Ectodermal cell (in vitro differentiated cells): Measurements from ENCODE around the gene RBM18.

Source experiments
- H3K27ac ChIP-seq: 2 replicates; pipeline ENCODE4 v1.7.0; 2013; ENCODE audit warnings: mild to moderate bottlenecking, low read depth, low read length; ENCODE audit not compliant: insufficient read depth, poor library complexity, severe bottlenecking
- H3K27me3 ChIP-seq: 2 replicates; pipeline ENCODE4 v1.7.0; 2013; ENCODE audit warnings: mild to moderate bottlenecking, low read length; ENCODE audit not compliant: insufficient read depth, control insufficient read depth, poor library complexity, severe bottlenecking
- H3K36me3 ChIP-seq: one replicate; pipeline ENCODE4 v1.7.0; 2013; ENCODE audit warnings: low read length; ENCODE audit not compliant: control insufficient read depth, insufficient read depth
- H3K4me1 ChIP-seq: one replicate; pipeline ENCODE4 v1.7.0; 2013; ENCODE audit warnings: low read length; ENCODE audit not compliant: control insufficient read depth, insufficient read depth
- H3K4me3 ChIP-seq: 2 replicates; pipeline ENCODE4 v1.7.0; 2013; ENCODE audit warnings: low read depth, low read length, control low read depth; ENCODE audit not compliant: insufficient read depth
- H3K9me3 ChIP-seq: 2 replicates; pipeline ENCODE4 v1.7.0; 2013; ENCODE audit warnings: mild to moderate bottlenecking, low read length, moderate library complexity; ENCODE audit not compliant: control insufficient read depth
- WGBS, 2 experiments: methylation state at CpG; one replicate each; pipeline ENCODE4 v1.1.7; 2013; ENCODE audit warnings: missing lambda C conversion rate in 2 of 2; 5-methylcytosine and 5-hydroxymethylcytosine counted together

RBM18 gene

GRCh38 chr9:122223435-122223834 lies 41.2 kb downstream of the RBM18 start:
- H3K9me3 ChIP-seq: no peaks in the 10 kb centered on the region
- no peak overlapping the region for H3K4me3 ChIP-seq
- H3K4me1 ChIP-seq: peaks cover 34% of the 10 kb centered on the region
- 84 to 90% methylated on average over 5 of the region's 5 CpGs for WGBS, 2 experiments
- peaks cover 100% of the 10 kb centered on the region for H3K27me3 ChIP-seq
- no peak overlapping the region for H3K27ac ChIP-seq
- H3K36me3 ChIP-seq: no peaks in the 10 kb centered on the region

- 25 to 27% methylated on average over 5 of the region's 5 CpGs for WGBS, 2 experiments
- H3K27ac ChIP-seq: no peak overlapping the region
Observed at GRCh38 chr9:122222791-122223190, 41.8 kb downstream of the RBM18 start.

GRCh38 chr9:122221183-122221811 lies 43.3 kb downstream of the RBM18 start:
- Histone ChIP-seq H3K9me3 (no peaks in the 10 kb centered on the region), H3K4me3 (peak overlapping the region; percentile 24), H3K27me3 (peaks cover 100% of the 10 kb centered on the region), H3K27ac (no peak overlapping the region), H3K4me1 (peaks cover 28% of the 10 kb centered on the region), H3K36me3 (no peaks in the 10 kb centered on the region)
- 2% methylated on average over 26 to 27 of the region's 27 CpGs for WGBS, 2 experiments

More at GRCh38 chr9:122222791-122223190, 41.8 kb downstream of the RBM18 start:
- H3K4me1 ChIP-seq: peaks cover 32% of the 10 kb centered on the region
- no peaks in the 10 kb centered on the region for H3K36me3 ChIP-seq
- H3K4me3 ChIP-seq: no peak overlapping the region
- peaks cover 100% of the 10 kb centered on the region for H3K27me3 ChIP-seq
- no peaks in the 10 kb centered on the region for H3K9me3 ChIP-seq

- WGBS, 2 experiments: 3 to 5% methylated on average over 16 to 18 of the region's 18 CpGs
- H3K4me1 ChIP-seq: peaks cover 28% of the 10 kb centered on the region
- peaks cover 100% of the 10 kb centered on the region for H3K27me3 ChIP-seq
- H3K36me3 ChIP-seq: no peaks in the 10 kb centered on the region
- H3K27ac ChIP-seq: no peak overlapping the region
- no peaks in the 10 kb centered on the region for H3K9me3 ChIP-seq
- H3K4me3 ChIP-seq: peak overlapping the region; percentile 24
Observed at GRCh38 chr9:122220673-122221182, 43.9 kb downstream of the RBM18 start.

GRCh38 chr9:122219856-122220672 lies 44.6 kb downstream of the RBM18 start:
- Histone ChIP-seq H3K4me1 (peaks cover 28% of the 10 kb centered on the region), H3K36me3 (no peaks in the 10 kb centered on the region), H3K4me3 (peak overlapping the region; percentile 16), H3K9me3 (no peaks in the 10 kb centered on the region), H3K27ac (no peak overlapping the region), H3K27me3 (peaks cover 100% of the 10 kb centered on the region)
- WGBS, 2 experiments: 2% methylated on average over 57 of the region's 57 CpGs

- H3K9me3 ChIP-seq: no peaks in the 10 kb centered on the region
- H3K4me3 ChIP-seq: peak overlapping the region; percentile 5
- 1% methylated on average over 59 of the region's 59 CpGs for WGBS, 2 experiments
Observed at GRCh38 chr9:122218935-122219855, 45.4 kb downstream of the RBM18 start.

GRCh38 chr9:122218071-122218934 lies 46.3 kb downstream of the RBM18 start:
- WGBS, 2 experiments: 36 to 43% methylated on average over 11 of the region's 11 CpGs
- Histone ChIP-seq H3K4me1 (peaks cover 28% of the 10 kb centered on the region), H3K27me3 (peaks cover 100% of the 10 kb centered on the region), H3K36me3 (no peaks in the 10 kb centered on the region), H3K9me3 (no peaks in the 10 kb centered on the region), H3K4me3 (no peak overlapping the region), H3K27ac (no peak overlapping the region)

More at GRCh38 chr9:122218935-122219855, 45.4 kb downstream of the RBM18 start:
- peaks cover 28% of the 10 kb centered on the region for H3K4me1 ChIP-seq
- H3K36me3 ChIP-seq: no peaks in the 10 kb centered on the region
- no peak overlapping the region for H3K27ac ChIP-seq
- H3K27me3 ChIP-seq: peaks cover 100% of the 10 kb centered on the region

GRCh38 chr9:122217640-122218039 lies 47.0 kb downstream of the RBM18 start:
- H3K36me3 ChIP-seq: no peaks in the 10 kb centered on the region
- peaks cover 28% of the 10 kb centered on the region for H3K4me1 ChIP-seq
- H3K27ac ChIP-seq: no peak overlapping the region
- no peaks in the 10 kb centered on the region for H3K9me3 ChIP-seq
- no peak overlapping the region for H3K4me3 ChIP-seq
- 84 to 86% methylated on average over 4 of the region's 4 CpGs for WGBS, 2 experiments
- peaks cover 100% of the 10 kb centered on the region for H3K27me3 ChIP-seq

GRCh38 chr9:122216798-122217418 lies 47.7 kb downstream of the RBM18 start:
- H3K27me3 ChIP-seq: peaks cover 100% of the 10 kb centered on the region
- no peaks in the 10 kb centered on the region for H3K36me3 ChIP-seq
- H3K27ac ChIP-seq: no peak overlapping the region
- WGBS, 2 experiments: 82 to 88% methylated on average over 35 of the region's 35 CpGs
- H3K4me3 ChIP-seq: no peak overlapping the region
- H3K9me3 ChIP-seq: no peaks in the 10 kb centered on the region
- peaks cover 28% of the 10 kb centered on the region for H3K4me1 ChIP-seq
